Measurements from ENCODE around the gene APLNR. TPM values are rescaled to one million over a fixed set of nuclear protein-coding genes. Genes with fewer than 3 reads are reported as not detected.

APLNR gene
- total RNA-seq, 1 donor from 2014 or later, result 1.6 TPM

GRCh38 chr11:57248780-57249383, 11.8 kb upstream of the APLNR start:
- H2AFZ ChIP-seq (replicated peaks), result no peak overlapping the region
- TF ChIP-seq CTCF (IDR thresholded peaks at IDR 0.05) (peak; percentile 76), EZH2 (IDR thresholded peaks at IDR 0.05) (no peak)
- no peaks in the 10 kb centered on the region for H4K20me1 ChIP-seq (ENCODE audit: low read depth)
- peak overlapping the region; percentile 43 for H3K27ac Mint-ChIP-seq
- peaks cover 4% of the 10 kb centered on the region for H3K27me3 Mint-ChIP-seq (ENCODE audit: insufficient read depth, low read depth)
- no peaks in the 10 kb centered on the region for H3F3A ChIP-seq (ENCODE audit: low read depth)
- no peak overlapping the region for H3K4me3 ChIP-seq
- H3K27ac ChIP-seq, result no peak overlapping the region
- no peak overlapping the region for H3K9ac ChIP-seq
- H3K4me2 ChIP-seq, result no peak overlapping the region
- H3K4me3 Mint-ChIP-seq, result no peak overlapping the region
- DNase-seq (ENCODE audit: low spot score), result peak; percentile 89
- no peaks in the 10 kb centered on the region for H3K36me3 Mint-ChIP-seq
- H3K36me3 ChIP-seq, result no peaks in the 10 kb centered on the region
- H3K27me3 ChIP-seq, result no peaks in the 10 kb centered on the region
- peaks cover 4% of the 10 kb centered on the region for H3K9me3 Mint-ChIP-seq
- H3K4me1 Mint-ChIP-seq, result peaks cover 7% of the 10 kb centered on the region
- H3K4me1 ChIP-seq, result no peaks in the 10 kb centered on the region
- no peaks in the 10 kb centered on the region for H3K9me3 ChIP-seq (ENCODE audit: low read depth)
- H3K79me2 ChIP-seq (ENCODE audit: low read depth), result no peaks in the 10 kb centered on the region

GRCh38 chr11:57244911-57245310, 7.9 kb upstream of the APLNR start:
- no peaks in the 10 kb centered on the region for H3K9me3 ChIP-seq (ENCODE audit: low read depth)
- no peaks in the 10 kb centered on the region for H3K36me3 ChIP-seq
- no peaks in the 10 kb centered on the region for H3K36me3 Mint-ChIP-seq
- H3K4me3 ChIP-seq, result no peak overlapping the region
- peaks cover 7% of the 10 kb centered on the region for H3K27me3 Mint-ChIP-seq (ENCODE audit: insufficient read depth, low read depth)
- no peaks in the 10 kb centered on the region for H3K27me3 ChIP-seq
- DNase-seq (ENCODE audit: low spot score), result no peak
- H3K9ac ChIP-seq, result no peak overlapping the region
- no peak overlapping the region for H3K27ac ChIP-seq
- no peak overlapping the region for H3K4me3 Mint-ChIP-seq
- H3K4me2 ChIP-seq, result no peak overlapping the region
- H3F3A ChIP-seq (ENCODE audit: low read depth), result peaks cover 6% of the 10 kb centered on the region
- peaks cover 26% of the 10 kb centered on the region for H3K4me1 ChIP-seq
- no peak for TF ChIP-seq EZH2phosphoT487 (IDR thresholded peaks at IDR 0.05)
- no peak for TF ChIP-seq CTCF (IDR thresholded peaks at IDR 0.05)
- no peak for TF ChIP-seq EZH2 (IDR thresholded peaks at IDR 0.05)
- H3K4me1 Mint-ChIP-seq, result peaks cover 33% of the 10 kb centered on the region
- no peaks in the 10 kb centered on the region for H4K20me1 ChIP-seq (ENCODE audit: low read depth)
- peak overlapping the region; percentile 82 for H3K27ac Mint-ChIP-seq
- H3K79me2 ChIP-seq (ENCODE audit: low read depth), result no peaks in the 10 kb centered on the region
- H2AFZ ChIP-seq (replicated peaks), result no peak overlapping the region
- peaks cover 4% of the 10 kb centered on the region for H3K9me3 Mint-ChIP-seq

GRCh38 chr11:57241353-57241972, 4.4 kb upstream of the APLNR start:
- Histone ChIP-seq H4K20me1 (ENCODE audit: low read depth) (no peaks in the 10 kb centered on the region), H3K27ac (no peak overlapping the region), H3K79me2 (ENCODE audit: low read depth) (no peaks in the 10 kb centered on the region), H3K36me3 (no peaks in the 10 kb centered on the region), H3K4me1 (peaks cover 31% of the 10 kb centered on the region), H3K9me3 (ENCODE audit: low read depth) (no peaks in the 10 kb centered on the region), H3F3A (ENCODE audit: low read depth) (peaks cover 6% of the 10 kb centered on the region), H2AFZ (replicated peaks) (no peak overlapping the region), H3K9ac (no peak overlapping the region), H3K27me3 (no peaks in the 10 kb centered on the region), H3K4me3 (no peak overlapping the region), H3K4me2 (peak overlapping the region; percentile 31)
- Mint-ChIP-seq H3K27ac (peak overlapping the region; percentile 62), H3K4me1 (peaks cover 44% of the 10 kb centered on the region), H3K4me3 (no peak overlapping the region), H3K36me3 (no peaks in the 10 kb centered on the region), H3K9me3 (peaks cover 2% of the 10 kb centered on the region), H3K27me3 (ENCODE audit: insufficient read depth, low read depth) (peaks cover 9% of the 10 kb centered on the region)
- TF ChIP-seq EZH2 (IDR thresholded peaks at IDR 0.05) (no peak), EZH2phosphoT487 (IDR thresholded peaks at IDR 0.05) (no peak), CTCF (IDR thresholded peaks at IDR 0.05) (no peak)
- no peak for DNase-seq (ENCODE audit: low spot score)

Measured in neural progenitor cell (in vitro differentiated cells).